HG03159 (cell line): ENCODE measurements around the gene ARL11.
A peak's percentile ranks its signal among the peaks of the same experiment; 100 is the strongest.
"Not testable (repeated sequence)": the region's sequence is repeated elsewhere in the genome, so short reads cannot be mapped to it uniquely, and the experiment has no call there.

ENCODE experiments used
- ATAC-seq: cut with Tn5 transposase; IDR thresholded peaks from one replicate; pipeline ENCODE4 v1.9.1; 2021; ENCODE audit warnings: mild to moderate bottlenecking, moderate library complexity; ENCODE audit not compliant: unreplicated experiment

The ARL11 gene

GRCh38 chr13:49612042-49612441 is 16.3 kb upstream of the ARL11 start:
- not testable (repeated sequence) for ATAC-seq

GRCh38 chr13:49615836-49616675 is 12.3 kb upstream of the ARL11 start:
- no peak for ATAC-seq

GRCh38 chr13:49616676-49617065 is 11.6 kb upstream of the ARL11 start:
- no peak for ATAC-seq

GRCh38 chr13:49620170-49620621 is 8.1 kb upstream of the ARL11 start:
- peak; percentile 86 for ATAC-seq

GRCh38 chr13:49622174-49622946 is 5.9 kb upstream of the ARL11 start:
- no peak for ATAC-seq

GRCh38 chr13:49624229-49624628 is 4.1 kb upstream of the ARL11 start:
- ATAC-seq, result no peak

GRCh38 chr13:49625392-49626079 is 2.8 kb upstream of the ARL11 start:
- no peak for ATAC-seq

DNA sequence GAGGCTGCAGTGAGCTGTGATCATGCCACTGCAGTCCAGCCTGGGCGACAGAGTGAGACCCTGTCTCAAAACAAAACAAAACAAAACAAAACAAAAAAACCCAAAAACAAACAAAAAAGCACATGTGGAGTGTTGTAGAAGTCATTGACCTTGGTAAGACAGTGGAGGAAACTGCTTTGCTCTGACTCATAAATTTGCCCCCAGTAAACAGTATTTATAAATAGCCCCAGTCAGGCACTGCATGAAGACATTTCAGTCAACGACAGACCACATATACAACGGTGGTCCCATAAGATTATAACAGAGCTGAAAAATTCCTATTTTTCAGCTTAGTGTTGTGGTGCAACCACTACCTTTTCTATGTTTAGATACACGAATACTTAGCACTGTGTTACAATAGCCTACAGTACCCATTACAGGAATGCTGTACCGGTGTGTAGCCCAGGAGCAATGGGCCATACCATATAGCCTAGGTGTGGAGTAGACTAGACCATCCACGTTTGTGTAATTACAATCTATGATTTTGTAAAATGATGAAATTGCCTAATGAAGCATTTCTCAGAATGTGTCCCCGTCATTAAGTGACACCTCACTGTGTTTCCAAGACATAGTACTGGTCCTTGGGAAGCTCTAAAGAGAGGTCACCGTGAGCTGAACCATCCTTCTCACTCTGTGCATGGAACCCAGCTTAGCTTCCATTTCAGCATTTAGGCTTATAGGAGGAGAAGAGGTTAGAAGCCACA is 1.1 kb downstream of the ARL11 start:
- no peak for ATAC-seq

GRCh38 chr13:49629947-49630346 is 1.6 kb downstream of the ARL11 start:
- no peak for ATAC-seq

GRCh38 chr13:49630580-49630979 is 2.3 kb downstream of the ARL11 start:
- no peak for ATAC-seq

DNA sequence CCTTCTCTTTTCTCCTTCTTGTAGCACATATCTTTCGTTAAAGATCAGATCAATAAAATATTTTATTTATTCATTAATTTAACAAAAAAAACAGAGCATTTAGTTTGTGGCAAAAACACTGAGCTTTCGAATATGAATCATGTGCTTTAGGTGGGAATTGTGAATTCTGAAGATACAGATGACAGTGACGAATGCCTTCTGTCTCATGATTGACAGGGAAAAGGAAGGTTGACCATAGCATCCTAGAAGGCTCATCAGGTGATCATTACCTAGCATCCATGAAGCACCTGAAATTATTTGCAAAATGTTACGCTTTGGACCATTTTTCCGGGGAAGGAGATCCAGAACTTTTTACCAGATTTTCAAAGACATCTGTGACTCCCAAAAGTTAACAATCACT is 3.8 kb downstream of the ARL11 start:
- ATAC-seq, result no peak

DNA sequence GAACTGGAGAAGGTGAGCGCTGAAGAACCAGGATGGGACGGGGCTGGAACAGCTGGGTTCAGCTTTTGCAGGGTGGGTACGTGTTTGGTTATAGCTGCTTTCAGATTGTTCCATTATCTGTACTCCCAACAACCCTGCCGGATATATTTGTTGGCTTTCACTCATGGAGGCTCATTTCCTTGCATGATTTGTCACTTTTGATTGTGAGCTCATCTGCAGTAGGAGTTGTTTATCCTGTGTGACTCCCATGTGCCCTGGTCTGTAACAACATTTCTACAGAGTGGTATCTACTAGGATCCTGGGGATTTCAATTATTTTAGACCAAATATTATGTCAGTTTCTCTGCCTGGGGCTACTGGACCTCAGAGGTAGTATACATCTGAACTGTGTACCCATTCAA is 5.4 kb downstream of the ARL11 start:
- ATAC-seq, result no peak

- peak; percentile 52 for ATAC-seq
Measured at GRCh38 chr13:49635599-49636433, 7.5 kb downstream of the ARL11 start.

DNA sequence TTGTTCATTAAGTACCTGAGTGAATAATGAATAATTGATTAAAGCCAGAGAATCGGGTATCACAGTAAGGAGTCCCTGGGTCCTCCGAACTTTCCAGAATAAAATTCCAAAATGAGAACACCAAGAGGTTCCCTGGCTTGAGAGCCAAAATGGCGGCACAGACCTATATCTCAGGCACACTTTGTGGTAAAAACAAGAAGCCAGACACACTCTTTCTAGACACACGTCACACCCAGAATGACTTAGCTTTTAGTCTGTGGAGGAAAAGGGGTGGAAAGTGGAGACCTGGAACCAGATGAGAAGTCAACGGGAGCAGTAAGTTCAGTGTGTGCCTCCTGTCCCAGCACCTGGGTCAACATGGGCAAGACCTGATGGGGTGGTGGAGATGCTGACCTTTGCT is 8.4 kb downstream of the ARL11 start:
- ATAC-seq, result no peak

- ATAC-seq, result no peak
Measured at GRCh38 chr13:49638030-49638743, 9.9 kb downstream of the ARL11 start.

- no peak for ATAC-seq
Measured at GRCh38 chr13:49638744-49639072, 10.4 kb downstream of the ARL11 start.

- no peak for ATAC-seq
Measured at GRCh38 chr13:49641801-49642291, 13.5 kb downstream of the ARL11 start.

- no peak for ATAC-seq
Measured at GRCh38 chr13:49643035-49643646, 14.8 kb downstream of the ARL11 start.

DNA sequence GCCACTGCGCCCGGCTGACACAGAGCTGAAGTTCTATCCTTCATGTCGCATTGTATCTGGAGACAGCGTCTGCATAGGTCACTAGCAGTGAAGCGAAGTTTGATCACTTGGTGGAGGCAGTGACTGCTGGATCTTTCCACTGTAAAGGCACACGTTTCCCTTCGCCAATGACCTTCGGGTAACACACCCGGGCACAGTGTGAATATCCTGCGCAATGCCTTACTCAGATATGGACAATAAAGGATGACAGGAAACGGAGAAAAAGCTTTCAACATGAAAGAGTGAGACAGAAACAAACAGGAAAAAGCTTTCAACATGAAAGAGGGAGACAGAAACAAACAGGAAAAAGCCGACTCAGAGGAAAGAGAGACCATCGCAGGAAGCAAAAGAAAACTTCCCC is 17.1 kb downstream of the ARL11 start:
- no peak for ATAC-seq
